IMR-90 (cell line): ENCODE measurements around the gene NELFE. TPM values are rescaled to one million over a fixed set of nuclear protein-coding genes. Genes with fewer than 3 reads are reported as not detected.

Experiments
- ATAC-seq: fragments of 200-7000 bp; cut with Tn5 transposase; 2 replicates; pipeline ENCODE4 v1.9.1; 2020; ENCODE audit warnings: low read depth, mild to moderate bottlenecking, moderate library complexity
- BruUV-seq: library from RNA; stranded (reverse); fragments of 400-500 nt; replicated peaks from 2 replicates; lab custom pipeline; 2021; lab: Mats Ljungman, UMichigan
- CTCF ChIA-PET: fragments of 300-600 bp; formaldehyde crosslinking; extraction: SDS; loops from one replicate; lab custom pipeline; 2021; ENCODE audit warnings: antibody characterized with exemption; lab: Yijun Ruan, JAX
- POLR2A ChIA-PET: fragments of 300-600 bp; sonication (Branson Sonifier 250); formaldehyde crosslinking; loops from one replicate; lab custom pipeline; 2022; ENCODE audit warnings: antibody characterized with exemption; ENCODE audit not compliant: unreplicated experiment; lab: Charles Lee
- DNase-seq: peaks from one replicate; pipeline ENCODE4 v3.0.0; 2013
- H2AFZ ChIP-seq: replicated peaks from 2 replicates; pipeline ENCODE3; 2013; ENCODE audit warnings: low read length, mild to moderate bottlenecking; ENCODE audit not compliant: poor library complexity
- H2AK5ac ChIP-seq: 2 replicates; pipeline ENCODE4 v1.6.1; 2013; ENCODE audit warnings: low read depth, low read length, inconsistent platforms
- H2AK9ac ChIP-seq: replicated peaks from 2 replicates; pipeline ENCODE3; 2013; ENCODE audit warnings: mild to moderate bottlenecking, low read depth, low read length, moderate library complexity; ENCODE audit not compliant: poor library complexity
- H2BK120ac ChIP-seq: 2 replicates; pipeline ENCODE4 v1.6.1; 2013; ENCODE audit warnings: low read depth, low read length, inconsistent platforms
- H2BK15ac ChIP-seq: 3 replicates; pipeline ENCODE4 v1.6.1; 2013; ENCODE audit warnings: low read depth, low read length, inconsistent platforms
- H2BK20ac ChIP-seq: 2 replicates; pipeline ENCODE4 v1.6.1; 2013; ENCODE audit warnings: low read depth, mild to moderate bottlenecking, inconsistent platforms, low read length, moderate library complexity
- H2BK5ac ChIP-seq: 2 replicates; pipeline ENCODE4 v1.6.1; 2013; ENCODE audit warnings: mild to moderate bottlenecking, low read depth, low read length, inconsistent platforms; ENCODE audit not compliant: poor library complexity, severe bottlenecking
- H3K14ac ChIP-seq: replicated peaks from 2 replicates; pipeline ENCODE4 v1.6.1; 2013; ENCODE audit warnings: low read depth, low read length, inconsistent platforms
- H3K18ac ChIP-seq: 2 replicates; pipeline ENCODE4 v1.6.1; 2013; ENCODE audit warnings: low read depth, low read length, control low read depth
- H3K23ac ChIP-seq: 2 replicates; pipeline ENCODE4 v1.6.1; 2013; ENCODE audit warnings: low read depth, low read length, inconsistent platforms
- H3K27ac ChIP-seq: 2 replicates; pipeline ENCODE4 v1.5.1; 2013; ENCODE audit warnings: mild to moderate bottlenecking, control low read depth, low read length; ENCODE audit not compliant: insufficient read depth
- H3K27me3 ChIP-seq: 2 replicates; pipeline ENCODE4 v1.6.1; 2013; ENCODE audit warnings: low read length; ENCODE audit not compliant: control insufficient read depth, insufficient read depth
- H3K36me3 ChIP-seq: 2 replicates; pipeline ENCODE4 v1.6.1; 2013; ENCODE audit warnings: low read length, mixed read lengths; ENCODE audit not compliant: control insufficient read depth, insufficient read depth
- H3K4ac ChIP-seq: 2 replicates; pipeline ENCODE4 v1.6.1; 2013; ENCODE audit warnings: low read depth, low read length, inconsistent platforms
- H3K4me1 ChIP-seq: 2 replicates; pipeline ENCODE4 v1.6.1; 2013; ENCODE audit warnings: low read length, mixed read lengths; ENCODE audit not compliant: control insufficient read depth, insufficient read depth
- H3K4me2 ChIP-seq: 2 replicates; pipeline ENCODE4 v1.6.1; 2013; ENCODE audit warnings: low read depth, mild to moderate bottlenecking, control low read depth, low read length, moderate library complexity
- H3K4me3 ChIP-seq: 2 replicates; pipeline ENCODE4 v1.5.1; 2013; ENCODE audit warnings: low read depth, mild to moderate bottlenecking, control low read depth, low read length, moderate library complexity; ENCODE audit not compliant: insufficient read depth
- H3K56ac ChIP-seq: 2 replicates; pipeline ENCODE4 v1.6.1; 2013; ENCODE audit warnings: low read length, inconsistent platforms; ENCODE audit not compliant: insufficient read depth; ENCODE audit errors: extremely low read depth
- H3K79me1 ChIP-seq, 2 experiments: 2 replicates each; pipeline ENCODE4 v1.6.1; 2013; ENCODE audit warnings: low read length in 2 of 2, inconsistent platforms in 1 of 2, low read depth in 1 of 2
- H3K9ac ChIP-seq: 2 replicates; pipeline ENCODE4 v1.6.1; 2013; ENCODE audit warnings: low read depth, low read length, control low read depth
- H3K9me1 ChIP-seq: 2 replicates; pipeline ENCODE4 v1.6.1; 2013; ENCODE audit warnings: low read length, inconsistent platforms; ENCODE audit not compliant: insufficient read depth
- H3K9me3 ChIP-seq: 2 replicates; pipeline ENCODE4 v1.6.1; 2013; ENCODE audit warnings: low read length; ENCODE audit not compliant: control insufficient read depth, insufficient read depth
- H4K20me1 ChIP-seq: 2 replicates; pipeline ENCODE4 v1.6.1; 2013; ENCODE audit warnings: low read length, inconsistent platforms; ENCODE audit not compliant: insufficient read depth
- H4K5ac ChIP-seq: 2 replicates; pipeline ENCODE4 v1.6.1; 2013; ENCODE audit warnings: mild to moderate bottlenecking, low read depth, low read length, control low read depth
- H4K8ac ChIP-seq, 2 experiments: 2 replicates each; pipeline ENCODE4 v1.6.1; 2013; ENCODE audit warnings: low read depth in 2 of 2, low read length in 2 of 2, control low read depth in 1 of 2, inconsistent platforms in 1 of 2
- H4K91ac ChIP-seq: 2 replicates; pipeline ENCODE4 v1.6.1; 2013; ENCODE audit warnings: low read depth, low read length, inconsistent platforms; ENCODE audit not compliant: insufficient read depth
- POLR2A ChIP-seq: IDR thresholded peaks from 2 replicates; pipeline ENCODE4 v1.6.1; 2012; ENCODE audit warnings: mild to moderate bottlenecking, low read depth, low read length
- RCOR1 ChIP-seq: IDR thresholded peaks from 2 replicates; pipeline ENCODE4 v1.6.1; 2012; ENCODE audit warnings: mild to moderate bottlenecking, low read length, improper control_type of control experiment; ENCODE audit not compliant: insufficient replicate concordance
- WGBS, 2 experiments: methylation state at CpG; one replicate each; pipeline versions ENCODE4 v1.1.5 to v1.1.7; 2013; ENCODE audit warnings: missing lambda C conversion rate in 2 of 2; ENCODE audit not compliant: insufficient read length in 1 of 2; ENCODE audit errors: extremely low coverage in 2 of 2; 5-methylcytosine and 5-hydroxymethylcytosine counted together
- dilution Hi-C: fragments of 300-500 bp; cut with HindIII; formaldehyde crosslinking; loops from one replicate; pipeline ENCODE4 v1.14.3; 2018; ENCODE audit warnings: low sequenced_read_pairs; ENCODE audit not compliant: unreplicated experiment
- in situ Hi-C: fragments of 300-500 bp; cut with MboI; formaldehyde crosslinking; loops from 3 replicates; pipeline ENCODE4 v1.14.3; 2019; ENCODE audit warnings: low sequenced_read_pairs, inconsistent platforms, mixed read lengths
- intact Hi-C: fragments of 100-400 bp; cut with micrococcal nuclease; formaldehyde crosslinking; loops from 2 replicates; pipeline ENCODE4 v1.10.0; 2022
- polyA plus RNA-seq, 3 experiments: library from polyadenylated mRNA; depleted of rRNA; stranded (reverse); fragments of >200 nt; gene quantifications; 2 replicates each; pipeline ENCODE4 v1.2.3, GENCODE V29; 2012; ENCODE audit warnings: low replicate concordance in 1 of 3
- total RNA-seq: library from RNA; depleted of rRNA; stranded (reverse); fragments of >200 nt; gene quantifications from 2 replicates; pipeline ENCODE4 v1.2.3, GENCODE V29; 2012
- TF ChIP-seq, protein P1 (sequence below): fragments of 150-350 bp; IDR thresholded peaks from 2 replicates; pipeline ENCODE4 v1.6.1; 2016; ENCODE audit warnings: low read depth, mild to moderate bottlenecking, low read length, moderate library complexity, borderline replicate concordance

Gene NELFE
- total and polyA plus RNA-seq, 2 of the 4 experiments (the other 2 are of a cell fraction) = 63.6 to 76.0 TPM

DNA sequence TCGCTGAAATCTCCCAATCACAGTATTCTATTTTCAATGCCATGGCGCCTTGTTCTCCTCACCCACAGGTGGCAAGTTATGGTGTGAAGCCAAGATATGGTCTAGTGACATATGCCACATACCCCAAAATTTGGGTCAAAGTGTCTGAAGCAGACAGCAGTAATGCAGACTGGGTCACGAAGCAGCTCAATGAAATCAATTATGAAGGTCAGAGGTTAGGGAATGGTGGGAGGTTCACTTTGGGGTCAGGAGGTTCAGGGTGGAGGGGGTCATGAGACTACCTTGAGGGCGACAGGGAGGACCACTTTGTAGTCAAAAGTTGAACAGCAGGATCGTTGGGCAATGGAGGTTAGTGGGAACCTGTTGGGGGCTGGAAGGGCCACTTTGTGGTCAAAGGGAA, 10.5 kb downstream of the NELFE start:
- no peak overlapping the region for H4K91ac ChIP-seq
- H3K27ac ChIP-seq = no peak overlapping the region
- H3K4ac ChIP-seq = no peak overlapping the region
- no peak overlapping the region for H3K9ac ChIP-seq
- no peak overlapping the region for H3K56ac ChIP-seq
- H2BK15ac ChIP-seq = no peak overlapping the region
- H2AK9ac ChIP-seq = no peak overlapping the region
- H3K9me1 ChIP-seq = peaks cover 12% of the 10 kb centered on the region
- POLR2A ChIA-PET = no interaction called here
- no peaks in the 10 kb centered on the region for H3K27me3 ChIP-seq
- H3K9me3 ChIP-seq = no peaks in the 10 kb centered on the region
- peak overlapping the region; percentile 66 for H2AK5ac ChIP-seq
- CTCF ChIA-PET = no interaction called here
- H2BK5ac ChIP-seq = no peak overlapping the region
- TF ChIP-seq, protein P1, sequence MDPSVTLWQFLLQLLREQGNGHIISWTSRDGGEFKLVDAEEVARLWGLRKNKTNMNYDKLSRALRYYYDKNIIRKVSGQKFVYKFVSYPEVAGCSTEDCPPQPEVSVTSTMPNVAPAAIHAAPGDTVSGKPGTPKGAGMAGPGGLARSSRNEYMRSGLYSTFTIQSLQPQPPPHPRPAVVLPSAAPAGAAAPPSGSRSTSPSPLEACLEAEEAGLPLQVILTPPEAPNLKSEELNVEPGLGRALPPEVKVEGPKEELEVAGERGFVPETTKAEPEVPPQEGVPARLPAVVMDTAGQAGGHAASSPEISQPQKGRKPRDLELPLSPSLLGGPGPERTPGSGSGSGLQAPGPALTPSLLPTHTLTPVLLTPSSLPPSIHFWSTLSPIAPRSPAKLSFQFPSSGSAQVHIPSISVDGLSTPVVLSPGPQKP = no peak
- TF ChIP-seq RCOR1 (no peak), POLR2A (no peak)
- H3K79me1 ChIP-seq = no peaks in the 10 kb centered on the region
- H4K8ac ChIP-seq = no peak overlapping the region
- DNase-seq (no peak), ATAC-seq (no peak)
- no peak overlapping the region for H3K23ac ChIP-seq
- no peak overlapping the region for H3K4me2 ChIP-seq
- dilution Hi-C loops = no loop called here
- no TSS peak for BruUV-seq
- no peak overlapping the region for H2BK20ac ChIP-seq
- H3K4me3 ChIP-seq = no peak overlapping the region
- no peak overlapping the region for H3K18ac ChIP-seq
- H3K4me1 ChIP-seq = peaks cover 22% of the 10 kb centered on the region
- no peak overlapping the region for H4K5ac ChIP-seq
- H2BK120ac ChIP-seq = no peak overlapping the region
- H3K14ac ChIP-seq = no peak overlapping the region
- H4K20me1 ChIP-seq = 0 out of 2 replicates have a peak, but pooled peaks cover 5% of the 10 kb centered on the region
- intact Hi-C loops = no loop called here
- no peak overlapping the region for H2AFZ ChIP-seq
- H3K36me3 ChIP-seq = peaks cover 20% of the 10 kb centered on the region
- no CpG with 5 or more reads among the region's 5 CpGs for WGBS, 2 experiments
- in situ Hi-C loops = loop anchor here (5.0 to 10.0 kb wide), 2 partner anchors 36 to 264 kb away; partner anchors contain the start of gene LY6G5C
